Measurements from ENCODE around the gene WDR5B. TPM values are rescaled to one million over a fixed set of nuclear protein-coding genes. Genes with fewer than 3 reads are reported as not detected.
A peak's percentile ranks its signal among the peaks of the same experiment; 100 is the strongest.
"Not testable (repeated sequence)": the region's sequence is repeated elsewhere in the genome, so short reads cannot be mapped to it uniquely, and the experiment has no call there.

Gene WDR5B
- total RNA-seq, 4 donors from 2014 or later, result 1.4 to 3.0 (median 2.1) TPM

DNA sequence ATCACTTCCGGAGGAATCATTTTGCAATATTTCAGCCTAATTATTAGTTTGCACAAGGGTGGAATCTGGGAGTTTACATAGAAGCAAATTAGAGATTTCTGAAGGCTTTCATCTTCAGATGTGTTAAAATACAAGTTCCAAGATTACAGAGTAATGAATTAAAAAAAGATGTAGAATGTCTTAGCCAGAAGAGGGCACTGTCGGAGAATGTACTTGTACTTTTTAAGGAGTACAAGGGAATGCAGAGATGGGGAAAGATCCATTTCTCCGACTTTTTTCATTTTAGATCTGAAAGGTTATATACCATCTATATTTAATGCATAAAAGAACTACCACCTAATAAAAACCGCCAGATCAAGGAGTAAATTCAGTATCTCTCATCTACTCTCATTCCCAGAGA is 43.1 kb upstream of the WDR5B start:
- no peak overlapping the region for H3K27ac ChIP-seq
- ATAC-seq (peak; percentile 33 to 42), DNase-seq (no peak)
- H3K4me1 ChIP-seq, result no peaks in the 10 kb centered on the region
- H3K4me3 ChIP-seq, result no peak overlapping the region
- TF ChIP-seq, protein P1, sequence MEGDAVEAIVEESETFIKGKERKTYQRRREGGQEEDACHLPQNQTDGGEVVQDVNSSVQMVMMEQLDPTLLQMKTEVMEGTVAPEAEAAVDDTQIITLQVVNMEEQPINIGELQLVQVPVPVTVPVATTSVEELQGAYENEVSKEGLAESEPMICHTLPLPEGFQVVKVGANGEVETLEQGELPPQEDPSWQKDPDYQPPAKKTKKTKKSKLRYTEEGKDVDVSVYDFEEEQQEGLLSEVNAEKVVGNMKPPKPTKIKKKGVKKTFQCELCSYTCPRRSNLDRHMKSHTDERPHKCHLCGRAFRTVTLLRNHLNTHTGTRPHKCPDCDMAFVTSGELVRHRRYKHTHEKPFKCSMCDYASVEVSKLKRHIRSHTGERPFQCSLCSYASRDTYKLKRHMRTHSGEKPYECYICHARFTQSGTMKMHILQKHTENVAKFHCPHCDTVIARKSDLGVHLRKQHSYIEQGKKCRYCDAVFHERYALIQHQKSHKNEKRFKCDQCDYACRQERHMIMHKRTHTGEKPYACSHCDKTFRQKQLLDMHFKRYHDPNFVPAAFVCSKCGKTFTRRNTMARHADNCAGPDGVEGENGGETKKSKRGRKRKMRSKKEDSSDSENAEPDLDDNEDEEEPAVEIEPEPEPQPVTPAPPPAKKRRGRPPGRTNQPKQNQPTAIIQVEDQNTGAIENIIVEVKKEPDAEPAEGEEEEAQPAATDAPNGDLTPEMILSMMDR (IDR thresholded peaks at IDR 0.05 in 4 of 5, conservative IDR thresholded peaks at IDR 0.05 in 1 of 5), result peak in 4 of 5 experiments; percentile 14 to 36 (median 28)
- TF ChIP-seq POLR2A (IDR thresholded peaks at IDR 0.05), result no peak
- no peaks in the 10 kb centered on the region for H3K9me3 ChIP-seq
- peaks cover 0 to 82% of the 10 kb centered on the region in 2 donors for H3K36me3 ChIP-seq
- intact Hi-C loops (cut with DNase I; ENCODE audit: low total_unique reads), result loop anchor here (5.0 to 10.0 kb wide), 2 partner anchors 106 to 218 kb away; partner anchors contain the start of genes DTX3L and PARP9
- in situ Hi-C loops (cut with MboI; ENCODE audit: low sequenced_read_pairs in 4 of 4), result no loop called here
- H3K27me3 ChIP-seq, result no peaks in the 10 kb centered on the region

DNA sequence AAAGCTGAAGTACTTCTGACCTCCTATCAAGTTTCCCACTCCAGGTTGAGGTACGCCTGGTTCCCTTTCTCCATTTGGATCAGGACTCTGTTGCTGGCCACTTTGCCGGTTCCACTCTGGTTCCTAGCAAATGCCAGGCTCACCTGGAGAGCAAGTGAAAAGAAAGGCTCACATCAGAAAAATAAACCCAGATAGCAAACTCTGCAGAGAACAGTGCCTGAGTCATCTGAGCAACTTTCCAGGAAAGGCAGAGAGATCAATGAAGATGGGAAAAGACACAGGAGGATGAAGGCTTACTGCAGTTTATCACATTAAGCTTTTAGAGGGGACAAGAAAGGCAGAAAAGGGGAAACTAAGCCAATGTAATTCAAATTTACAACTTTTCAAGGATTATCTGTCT is 41.8 kb upstream of the WDR5B start:
- in situ Hi-C loops (cut with MboI; ENCODE audit: low sequenced_read_pairs in 4 of 4), result no loop called here
- intact Hi-C loops (cut with DNase I; ENCODE audit: low total_unique reads), result loop anchor here (5.0 to 10.0 kb wide), 2 partner anchors 107 to 220 kb away; partner anchors contain the start of genes DTX3L and PARP9
- Histone ChIP-seq H3K27ac (no peak overlapping the region), H3K9me3 (no peaks in the 10 kb centered on the region), H3K4me3 (no peak overlapping the region), H3K27me3 (no peaks in the 10 kb centered on the region), H3K4me1 (no peaks in the 10 kb centered on the region), H3K36me3 (peaks cover 0 to 82% of the 10 kb centered on the region in 2 donors)
- ATAC-seq, result no peak
- no peak for DNase-seq
- no peak for TF ChIP-seq POLR2A (IDR thresholded peaks at IDR 0.05)
- TF ChIP-seq, protein P1 (IDR thresholded peaks at IDR 0.05 in 4 of 5, conservative IDR thresholded peaks at IDR 0.05 in 1 of 5), result no peak

DNA sequence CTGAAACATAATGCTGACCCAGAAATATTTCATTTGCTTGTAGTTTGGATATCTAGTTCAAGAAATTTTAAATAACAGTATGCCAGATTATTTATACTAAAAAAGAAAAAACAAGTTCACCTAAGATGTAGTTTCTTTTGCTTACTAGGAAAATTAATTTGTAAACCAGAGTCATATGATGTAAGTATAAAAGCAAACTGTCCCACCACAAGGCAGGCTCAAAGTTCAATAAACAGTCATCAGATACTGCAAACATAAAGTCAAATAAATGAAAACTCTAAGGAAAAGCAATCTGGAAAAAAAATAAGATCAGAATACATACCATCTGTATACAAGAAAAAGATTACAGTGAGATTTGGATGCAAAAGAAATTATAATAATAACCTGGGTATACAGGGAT is 40.2 kb upstream of the WDR5B start:
- ATAC-seq (no peak), DNase-seq (no peak)
- intact Hi-C loops (cut with DNase I; ENCODE audit: low total_unique reads) (loop anchor here (5.0 to 10.0 kb wide), 2 partner anchors 109 to 221 kb away; partner anchors contain the start of genes DTX3L and PARP9), in situ Hi-C loops (cut with MboI; ENCODE audit: low sequenced_read_pairs in 4 of 4) (no loop called here)
- Histone ChIP-seq H3K9me3 (no peaks in the 10 kb centered on the region), H3K4me1 (no peaks in the 10 kb centered on the region), H3K4me3 (no peak overlapping the region), H3K36me3 (peaks cover 3 to 89% of the 10 kb centered on the region in 2 donors), H3K27me3 (no peaks in the 10 kb centered on the region), H3K27ac (no peak overlapping the region)
- no peak for TF ChIP-seq POLR2A (IDR thresholded peaks at IDR 0.05)
- TF ChIP-seq, protein P1 (IDR thresholded peaks at IDR 0.05 in 4 of 5, conservative IDR thresholded peaks at IDR 0.05 in 1 of 5), result no peak

DNA sequence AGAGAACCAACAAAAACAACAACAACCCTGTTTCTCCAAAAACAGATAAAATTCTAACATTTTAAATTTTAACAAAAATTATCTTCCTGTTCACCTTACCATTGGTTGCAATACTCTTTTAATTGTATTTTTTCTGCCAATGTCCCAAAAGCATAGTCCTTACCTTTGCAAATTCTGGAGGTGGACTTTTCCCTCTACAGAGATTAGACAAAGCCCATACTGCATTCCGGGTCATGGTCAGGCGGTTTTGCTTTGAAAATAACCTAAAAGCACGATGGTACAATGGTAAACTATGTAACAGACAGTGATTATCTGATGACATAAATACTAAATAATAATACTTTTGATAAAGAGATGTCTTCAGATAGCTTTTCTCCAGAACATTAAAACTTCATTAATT is 35.5 kb upstream of the WDR5B start:
- no peaks in the 10 kb centered on the region for H3K27me3 ChIP-seq
- H3K4me3 ChIP-seq, result no peak overlapping the region
- TF ChIP-seq POLR2A (IDR thresholded peaks at IDR 0.05), result no peak
- TF ChIP-seq, protein P1 (IDR thresholded peaks at IDR 0.05 in 4 of 5, conservative IDR thresholded peaks at IDR 0.05 in 1 of 5), result no peak
- intact Hi-C loops (cut with DNase I; ENCODE audit: low total_unique reads), result loop anchor here (10.0 kb wide), 1 partner anchor 113 kb away; the partner anchor contains the start of genes DTX3L and PARP9
- H3K4me1 ChIP-seq, result no peaks in the 10 kb centered on the region
- no peak for ATAC-seq
- no peak overlapping the region for H3K27ac ChIP-seq
- peaks cover 5 to 73% of the 10 kb centered on the region in 2 donors for H3K36me3 ChIP-seq
- in situ Hi-C loops (cut with MboI; ENCODE audit: low sequenced_read_pairs in 4 of 4), result no loop called here
- no peak for DNase-seq
- H3K9me3 ChIP-seq, result no peaks in the 10 kb centered on the region

DNA sequence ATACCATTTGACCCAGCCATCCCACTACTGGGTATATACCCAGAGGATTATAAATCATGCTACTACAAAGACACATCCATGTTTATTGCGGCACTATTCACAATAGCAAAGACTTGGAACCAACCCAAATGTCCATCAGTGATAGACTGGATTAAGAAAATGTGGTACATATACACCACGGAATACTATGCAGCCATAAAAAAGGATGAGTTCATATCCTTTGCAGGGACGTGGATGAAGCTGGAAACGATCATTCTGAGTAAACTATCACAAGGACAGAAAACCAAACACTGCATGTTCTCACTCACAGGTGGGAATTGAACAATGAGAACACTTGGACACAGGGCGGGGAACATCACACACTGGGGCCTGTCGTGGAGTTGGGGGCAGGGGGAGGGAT is 32.4 kb upstream of the WDR5B start:
- H3K36me3 ChIP-seq, result peaks cover 5 to 66% of the 10 kb centered on the region in 2 donors
- intact Hi-C loops (cut with DNase I; ENCODE audit: low total_unique reads); H3K4me1 ChIP-seq; H3K4me3 ChIP-seq; ATAC-seq; H3K27ac ChIP-seq; H3K9me3 ChIP-seq; in situ Hi-C loops (cut with MboI; ENCODE audit: low sequenced_read_pairs in 4 of 4); H3K27me3 ChIP-seq; DNase-seq: not testable (repeated sequence)

DNA sequence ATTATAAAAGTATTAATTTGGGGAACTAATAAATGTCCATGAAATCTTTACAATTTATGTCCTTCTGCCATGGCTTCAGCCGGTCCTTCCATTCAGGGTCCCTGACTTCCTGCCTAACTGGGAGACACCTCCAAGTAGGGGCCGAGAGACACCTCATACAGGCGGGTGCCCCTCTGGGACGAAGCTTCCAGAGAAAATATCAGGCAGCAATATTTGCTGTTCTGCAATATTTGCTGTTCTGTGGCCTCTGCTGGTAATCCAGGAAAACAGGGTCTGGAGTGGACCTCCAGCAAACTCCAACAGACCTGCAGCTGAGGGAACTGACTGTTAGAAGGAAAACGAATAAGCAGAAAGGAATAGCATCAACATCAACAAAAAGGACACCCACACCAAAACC is 28.6 kb upstream of the WDR5B start:
- H3K9me3 ChIP-seq; H3K27me3 ChIP-seq; DNase-seq; ATAC-seq; intact Hi-C loops (cut with DNase I; ENCODE audit: low total_unique reads); in situ Hi-C loops (cut with MboI; ENCODE audit: low sequenced_read_pairs in 4 of 4); H3K4me3 ChIP-seq; H3K4me1 ChIP-seq; H3K27ac ChIP-seq: not testable (repeated sequence)
- H3K36me3 ChIP-seq, result peaks cover 0 to 62% of the 10 kb centered on the region in 2 donors

DNA sequence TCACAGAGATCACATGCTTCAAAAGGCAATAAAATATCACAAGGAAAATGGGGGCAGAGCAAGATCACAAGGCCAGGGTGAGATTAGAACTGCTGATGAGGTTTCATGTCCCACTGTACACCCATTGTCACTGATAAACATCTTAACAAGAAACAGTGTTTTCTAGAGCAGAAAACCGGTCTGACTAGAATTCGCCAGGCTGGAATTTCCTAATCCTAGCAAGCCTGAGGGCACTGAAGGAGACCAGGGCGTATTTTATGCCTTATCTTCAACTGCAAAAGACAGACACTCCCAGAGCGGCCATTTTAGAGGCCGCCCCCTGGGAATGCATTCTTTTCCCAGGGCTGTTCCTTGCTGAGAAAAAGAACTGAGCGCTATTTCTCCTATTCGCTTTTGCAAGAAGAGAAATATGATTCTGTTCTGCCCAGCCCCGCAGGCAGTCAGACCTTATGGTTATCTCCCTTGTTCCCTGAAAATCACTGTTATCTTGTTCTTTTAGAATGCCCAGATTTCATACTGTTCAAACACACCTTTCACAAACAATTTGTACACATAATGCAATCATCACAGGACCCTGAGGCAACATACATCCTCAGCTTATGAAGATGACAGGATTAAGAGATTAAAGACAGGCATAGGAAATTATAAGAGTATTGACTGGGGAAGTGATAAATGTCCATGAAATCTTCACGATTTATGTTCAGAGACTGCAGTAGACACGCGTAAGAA is 28.1 kb upstream of the WDR5B start:
- H3K4me1 ChIP-seq; H3K4me3 ChIP-seq; H3K27ac ChIP-seq; intact Hi-C loops (cut with DNase I; ENCODE audit: low total_unique reads); ATAC-seq; in situ Hi-C loops (cut with MboI; ENCODE audit: low sequenced_read_pairs in 4 of 4); H3K27me3 ChIP-seq; DNase-seq; H3K9me3 ChIP-seq: not testable (repeated sequence)
- H3K36me3 ChIP-seq, result peaks cover 0 to 62% of the 10 kb centered on the region in 2 donors

All from gastrocnemius medialis (tissue), 4 donors.